ENCODE data around the gene SKA1.
A peak's percentile ranks its signal among the peaks of the same experiment; 100 is the strongest.

Gene SKA1, protein sequence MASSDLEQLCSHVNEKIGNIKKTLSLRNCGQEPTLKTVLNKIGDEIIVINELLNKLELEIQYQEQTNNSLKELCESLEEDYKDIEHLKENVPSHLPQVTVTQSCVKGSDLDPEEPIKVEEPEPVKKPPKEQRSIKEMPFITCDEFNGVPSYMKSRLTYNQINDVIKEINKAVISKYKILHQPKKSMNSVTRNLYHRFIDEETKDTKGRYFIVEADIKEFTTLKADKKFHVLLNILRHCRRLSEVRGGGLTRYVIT

DNA sequence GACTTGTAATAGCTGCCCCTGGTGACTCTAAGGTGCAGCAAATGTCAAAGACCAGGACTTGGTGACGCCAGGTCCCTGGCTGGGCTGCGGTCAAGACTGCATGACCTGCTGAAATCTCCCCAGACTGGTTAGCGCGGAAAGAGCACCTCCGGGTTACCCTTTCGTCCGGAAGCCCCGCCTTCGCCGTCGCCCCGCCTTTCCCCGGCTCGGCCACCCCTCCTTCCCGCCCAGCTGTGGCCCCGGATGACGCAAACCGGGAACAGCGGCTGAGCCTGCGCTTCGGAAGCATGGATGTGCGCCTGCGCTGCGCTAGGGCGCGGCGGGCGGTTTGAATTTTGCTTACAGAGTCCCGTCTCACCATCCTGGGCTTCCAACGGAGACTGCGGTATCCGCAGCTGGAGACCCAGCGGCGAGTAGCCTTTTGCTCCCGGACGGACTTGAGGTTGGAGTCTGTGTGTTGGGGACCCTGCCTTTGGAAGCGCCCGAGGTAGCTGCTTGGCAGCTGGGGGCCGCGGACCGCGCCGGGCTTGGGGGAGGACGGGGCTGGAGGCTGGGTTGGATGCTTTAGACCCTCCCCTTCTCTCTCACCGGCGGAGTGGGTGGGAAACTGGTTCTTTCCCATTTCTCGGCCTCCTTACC lies at the start of gene SKA1:
TSS of gene SKA1 (plus strand) at position 294 of the 639 bp plus-strand sequence. CDS start 785 bp downstream, outside the sequence.
- DNase-seq, result peak; percentile 94

DNA sequence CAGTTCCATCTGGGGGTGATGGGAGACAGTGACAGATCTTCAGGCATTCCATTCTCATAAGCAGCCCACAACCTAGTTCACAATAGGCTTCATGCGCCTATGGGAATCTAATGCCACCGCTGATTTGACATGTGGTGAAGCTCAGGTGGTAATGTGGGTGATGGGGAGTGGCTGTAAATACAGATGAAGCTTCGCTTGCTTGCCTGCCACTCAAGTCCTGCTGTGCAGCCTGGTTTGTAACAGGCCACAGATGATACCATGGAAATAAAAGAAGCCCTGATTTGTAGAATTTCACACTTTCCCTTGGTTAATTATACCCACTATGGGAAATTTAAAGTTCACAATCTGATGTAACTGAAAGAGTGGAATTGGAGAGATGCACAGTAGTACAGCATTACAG lies 46.9 kb upstream of the SKA1 start:
- no peak for DNase-seq

DNA sequence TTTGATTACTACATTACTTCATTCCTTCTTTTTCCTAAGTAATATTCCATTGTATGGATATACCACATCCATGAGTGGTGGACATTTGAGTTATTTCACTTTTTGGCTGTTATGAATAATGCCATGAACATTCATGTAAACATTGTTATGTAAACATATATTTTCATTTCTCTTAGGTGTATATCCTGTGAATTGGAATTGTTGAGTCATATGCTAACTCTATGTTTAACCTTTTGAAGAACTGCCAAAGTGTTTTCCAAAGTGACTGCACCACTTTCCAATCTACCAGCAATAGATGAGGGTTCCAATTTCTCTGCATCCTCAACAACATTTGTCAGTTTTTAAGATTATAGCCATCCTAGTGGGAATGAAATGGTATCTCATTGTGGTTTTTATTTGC lies 44.7 kb upstream of the SKA1 start:
- no peak for DNase-seq

DNA sequence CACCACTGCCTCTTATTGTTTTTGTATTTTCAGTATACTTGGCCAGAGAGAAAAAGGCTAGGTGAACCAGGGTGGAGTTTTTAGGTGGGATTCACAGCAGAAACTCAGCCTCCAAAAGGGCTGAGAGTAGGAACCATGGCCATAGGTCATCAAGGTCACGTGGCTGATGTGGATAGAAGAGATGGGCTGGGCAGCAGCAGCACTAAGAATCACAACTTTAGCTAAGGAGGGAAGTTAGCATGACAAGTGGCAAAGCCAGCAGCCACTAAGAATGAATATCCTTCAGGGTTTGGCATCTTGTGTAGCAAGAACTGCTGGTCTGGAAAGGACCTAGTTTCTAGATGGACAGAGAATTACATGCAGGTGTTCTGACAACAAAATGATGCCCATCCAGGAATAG lies 43.2 kb upstream of the SKA1 start:
- DNase-seq, result no peak

DNA sequence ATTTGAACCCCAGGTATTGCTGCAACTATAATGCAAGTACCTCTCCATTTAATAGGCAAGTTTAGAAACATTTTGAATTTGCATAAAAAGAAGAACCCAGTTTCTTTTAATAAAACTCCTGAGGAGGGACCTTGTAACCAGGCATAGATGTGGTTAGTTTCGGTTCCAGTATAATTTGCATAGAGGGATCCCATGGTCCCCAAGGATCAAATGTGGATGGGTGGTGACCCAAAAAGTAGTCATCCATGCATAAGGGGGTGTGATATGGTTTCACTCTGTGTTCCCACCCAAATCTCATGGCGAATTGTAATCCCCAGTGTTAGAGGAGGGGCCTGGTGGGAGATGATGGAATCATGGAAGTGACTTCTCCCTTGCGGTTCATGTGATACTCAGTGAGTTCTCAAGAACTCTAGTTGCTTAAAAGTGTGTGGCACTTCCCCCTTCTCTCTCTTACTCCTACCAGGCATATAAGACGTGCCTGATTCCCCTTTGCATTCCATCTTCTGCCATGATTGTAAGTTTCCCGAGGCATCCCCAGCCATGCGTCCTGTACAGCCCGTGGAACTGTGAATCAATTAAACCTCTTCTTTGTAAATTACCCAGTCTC lies 40.2 kb upstream of the SKA1 start:
- no peak for DNase-seq

DNA sequence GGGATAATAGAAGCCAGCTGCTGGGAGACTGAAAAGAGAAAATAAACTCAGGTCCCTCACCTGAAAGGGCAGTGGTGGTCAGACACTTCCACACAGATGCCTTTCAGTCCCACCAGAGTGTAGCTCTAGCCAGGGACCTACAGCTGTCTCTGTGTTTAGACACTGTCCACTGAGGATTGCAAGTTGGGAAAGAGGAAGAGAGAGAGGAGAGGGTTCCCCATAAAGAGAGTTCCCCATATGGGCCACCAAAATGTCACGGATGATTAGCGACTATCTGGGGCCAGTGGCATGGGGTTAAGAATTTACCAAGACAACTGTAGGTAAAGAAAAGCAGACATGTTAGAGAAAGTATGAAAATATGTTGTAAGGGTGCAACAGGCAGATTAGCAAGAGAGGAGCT lies 36.7 kb upstream of the SKA1 start:
- DNase-seq, result no peak

DNA sequence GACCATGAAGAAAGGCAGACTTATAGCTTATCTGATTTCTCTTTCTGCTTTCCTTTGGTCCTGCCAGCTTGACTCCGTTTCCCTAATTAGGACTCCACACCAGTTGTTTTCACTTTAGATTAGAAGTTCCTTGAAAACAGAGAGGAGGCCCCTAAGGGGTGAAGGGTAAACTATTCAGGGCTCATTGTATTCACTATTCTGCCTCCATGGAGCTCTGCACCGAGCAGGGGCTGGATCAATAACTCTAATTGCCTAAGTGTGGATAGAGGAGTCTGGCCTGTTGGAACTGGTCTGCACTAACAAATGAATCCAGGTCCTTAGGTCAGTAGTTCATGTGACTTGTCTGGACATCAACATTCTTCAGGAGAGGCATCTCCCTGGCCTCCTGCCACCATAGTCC lies 36.1 kb upstream of the SKA1 start:
- no peak for DNase-seq

DNA sequence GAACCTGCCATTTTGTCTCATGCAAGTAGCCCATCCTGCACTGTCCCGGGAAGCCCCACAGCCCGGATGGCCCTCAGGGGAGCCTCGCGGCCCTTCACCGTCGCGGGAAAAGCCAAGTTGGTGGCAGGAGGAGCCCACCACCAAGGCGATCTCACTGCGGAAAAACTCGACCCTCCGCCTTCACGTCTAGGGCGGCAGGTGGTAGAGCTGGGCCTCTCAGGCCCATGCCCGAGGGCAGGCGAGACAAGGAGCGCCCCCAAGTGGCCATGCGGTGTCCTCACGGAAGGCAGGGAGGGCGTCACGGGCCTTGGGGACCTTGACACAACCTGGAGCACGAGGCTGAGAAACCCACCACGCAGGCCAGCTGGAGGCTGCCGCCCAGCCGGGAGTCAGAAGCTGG lies 34.8 kb upstream of the SKA1 start:
- DNase-seq, result no peak

DNA sequence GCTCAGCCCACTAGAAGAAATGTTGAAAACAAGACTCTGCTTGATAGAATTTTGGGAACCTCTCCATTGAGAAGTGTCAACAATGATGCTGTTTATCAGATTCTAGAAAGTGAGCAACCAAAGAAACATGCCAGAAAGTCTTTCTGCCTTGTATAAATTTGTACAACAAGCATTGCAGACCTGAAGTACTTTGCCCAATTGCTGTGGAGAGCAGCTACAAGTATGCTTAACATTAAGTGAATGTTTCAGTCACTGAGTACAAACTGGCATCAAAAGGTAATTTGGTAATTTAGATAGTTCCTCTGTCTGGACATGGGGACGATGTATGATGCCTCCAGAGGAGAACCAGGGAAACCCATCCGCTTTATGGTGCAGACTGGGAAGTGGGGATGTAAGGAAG lies 33.4 kb upstream of the SKA1 start:
- no peak for DNase-seq

DNA sequence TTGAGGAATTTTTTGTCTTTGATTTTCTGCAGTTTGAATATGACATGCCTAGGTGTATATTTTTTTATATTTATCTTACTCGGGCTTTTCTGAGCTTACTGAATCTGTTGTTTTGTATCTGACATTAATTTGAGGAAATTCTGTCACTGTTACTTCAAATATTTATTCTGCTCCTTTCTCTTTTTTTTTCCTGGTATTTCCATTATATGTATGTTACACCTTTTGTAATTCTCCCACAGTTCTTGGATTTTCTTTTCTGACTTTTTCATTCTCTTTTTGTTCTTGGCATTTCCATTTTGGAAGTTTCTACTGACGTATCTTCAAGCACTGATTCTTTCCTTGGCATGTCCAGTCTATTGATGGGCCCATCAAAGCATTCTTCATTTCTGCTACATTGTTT lies 24.1 kb upstream of the SKA1 start:
- DNase-seq, result no peak

DNA sequence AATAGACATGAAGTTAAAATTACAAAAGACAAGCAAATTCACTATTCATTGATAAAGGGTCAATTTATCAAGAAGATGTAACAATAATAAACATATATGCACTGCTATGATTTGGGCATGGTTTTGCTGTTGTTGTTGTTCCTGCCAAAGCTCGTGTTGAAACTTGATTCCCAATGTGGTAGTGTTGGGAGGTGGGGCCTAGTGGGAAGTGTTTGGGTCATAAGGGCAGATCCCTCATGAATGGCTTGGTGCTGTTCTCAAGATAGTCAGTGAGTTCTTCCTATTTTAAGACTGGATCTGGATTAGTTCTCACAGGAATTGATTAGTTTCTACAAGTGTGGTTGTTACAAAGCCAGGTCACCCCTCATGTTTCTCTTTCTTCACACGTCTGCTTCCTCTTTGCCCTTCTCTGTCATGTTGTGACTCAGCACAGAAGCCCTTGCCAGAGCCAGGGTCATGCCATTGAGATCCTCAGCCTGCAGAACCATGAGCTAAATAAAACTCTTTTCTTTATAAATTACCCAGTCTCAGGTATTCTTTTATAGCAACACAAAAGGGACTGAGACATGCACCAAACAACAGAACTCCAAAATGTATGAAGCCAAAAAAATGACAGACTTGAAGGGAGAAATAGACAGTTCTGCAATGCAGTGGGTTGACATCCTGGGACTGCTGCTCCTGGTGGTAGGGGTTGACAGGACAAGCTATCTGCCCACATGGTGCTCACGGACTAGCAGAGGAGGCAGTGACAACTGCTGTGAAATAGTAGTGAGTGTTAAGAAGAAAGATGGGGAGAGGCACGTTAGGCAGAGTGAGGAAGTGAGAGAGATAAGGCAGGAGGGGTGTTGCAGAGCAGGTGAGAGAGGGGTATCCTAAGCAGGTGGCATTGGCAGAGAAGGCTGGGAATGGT lies 18.6 kb upstream of the SKA1 start:
- DNase-seq, result no peak

DNA sequence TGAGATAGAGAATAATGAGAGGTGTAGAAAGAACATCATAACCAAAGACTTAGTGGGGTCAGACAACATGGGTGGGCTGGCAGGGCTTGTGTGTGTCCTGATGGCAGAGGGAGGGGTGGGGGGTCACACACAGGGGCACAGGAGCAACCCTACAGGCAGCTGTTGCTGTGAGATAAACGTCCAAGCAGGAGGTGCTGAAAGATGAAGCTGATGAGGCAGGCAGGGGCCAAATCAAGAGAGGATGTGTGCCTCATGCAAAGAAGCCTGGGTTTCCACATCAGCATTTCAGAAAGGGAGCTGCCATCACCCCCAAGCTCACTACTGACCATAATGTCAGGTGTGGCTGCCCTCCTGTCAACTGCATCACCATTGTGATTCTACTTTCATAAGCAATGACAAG lies 16.0 kb upstream of the SKA1 start:
- DNase-seq, result no peak

DNA sequence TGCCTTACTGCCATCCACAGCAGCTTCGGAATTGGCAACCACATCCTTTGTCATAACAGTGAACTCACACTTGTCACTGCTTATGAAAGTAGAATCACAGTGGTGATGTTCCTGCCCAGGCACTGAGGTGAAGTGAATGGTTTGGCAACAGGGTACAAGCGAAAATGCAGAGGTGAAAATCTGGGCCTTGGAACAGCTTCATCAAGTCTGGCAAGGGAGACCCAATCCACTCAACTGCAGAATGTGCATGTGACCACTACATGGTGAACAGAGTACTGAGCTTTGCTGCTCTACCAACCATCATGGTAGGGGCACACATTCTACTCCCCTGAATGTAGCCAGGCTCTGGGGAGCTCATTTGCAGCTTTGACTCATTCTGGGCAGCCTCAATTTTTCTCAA lies 15.0 kb upstream of the SKA1 start:
- DNase-seq, result no peak

DNA sequence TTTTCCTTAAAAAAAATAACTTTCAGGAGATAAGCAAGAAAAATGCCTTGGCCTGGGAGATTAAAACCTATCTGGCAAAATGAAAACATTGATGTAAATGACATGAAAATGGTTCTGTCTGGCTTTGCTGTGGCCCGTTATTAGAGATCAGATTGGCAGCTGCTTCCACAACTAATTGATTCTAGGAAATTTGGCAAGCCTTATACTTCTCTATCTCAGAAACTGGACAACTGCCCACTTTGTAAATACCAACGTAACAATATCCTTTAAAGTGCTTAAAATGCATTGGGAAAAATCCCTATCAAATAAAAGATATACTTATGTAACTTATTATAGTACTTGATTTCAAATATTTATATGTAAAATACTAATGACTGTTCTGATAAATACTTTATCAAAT lies 14.2 kb upstream of the SKA1 start:
- no peak for DNase-seq

DNA sequence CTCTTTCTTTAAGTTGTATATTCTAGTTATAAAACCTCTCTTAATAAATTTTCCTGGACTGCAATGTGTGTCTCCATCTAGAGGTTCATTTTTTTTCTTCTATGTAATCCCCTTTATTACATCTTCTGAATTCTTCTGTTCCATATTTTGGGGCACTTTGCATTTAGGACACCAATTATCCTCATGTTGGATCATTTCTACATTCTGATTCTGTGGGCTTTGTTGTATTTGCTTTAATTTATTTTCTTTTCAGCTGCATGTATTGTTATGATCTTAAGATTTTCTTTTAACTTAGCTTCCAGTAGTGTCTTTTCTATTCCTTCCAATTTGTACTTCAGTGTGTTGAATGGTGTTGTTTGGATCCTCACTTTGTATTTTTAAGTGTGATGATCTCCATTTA lies 5.2 kb upstream of the SKA1 start:
- DNase-seq, result no peak

DNA sequence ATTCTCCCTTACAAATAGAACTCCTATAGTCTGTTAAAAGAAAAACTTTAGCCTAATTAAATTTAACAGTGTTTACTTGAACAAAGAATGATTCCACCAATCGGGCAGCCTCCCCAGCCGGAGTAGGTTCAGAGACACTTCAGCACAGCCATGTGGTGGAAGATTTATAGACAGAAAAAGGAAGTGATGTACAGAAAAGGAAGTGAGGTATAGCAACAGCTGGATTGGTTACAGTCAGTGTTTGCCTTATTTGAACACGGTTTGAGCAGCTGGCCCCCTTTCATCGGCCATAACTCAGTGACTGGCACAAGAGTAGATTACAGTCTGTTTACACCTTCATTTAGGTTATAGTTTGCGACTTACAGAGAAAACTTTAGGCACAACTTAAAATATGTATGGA lies 2.1 kb upstream of the SKA1 start:
- DNase-seq, result no peak

DNA sequence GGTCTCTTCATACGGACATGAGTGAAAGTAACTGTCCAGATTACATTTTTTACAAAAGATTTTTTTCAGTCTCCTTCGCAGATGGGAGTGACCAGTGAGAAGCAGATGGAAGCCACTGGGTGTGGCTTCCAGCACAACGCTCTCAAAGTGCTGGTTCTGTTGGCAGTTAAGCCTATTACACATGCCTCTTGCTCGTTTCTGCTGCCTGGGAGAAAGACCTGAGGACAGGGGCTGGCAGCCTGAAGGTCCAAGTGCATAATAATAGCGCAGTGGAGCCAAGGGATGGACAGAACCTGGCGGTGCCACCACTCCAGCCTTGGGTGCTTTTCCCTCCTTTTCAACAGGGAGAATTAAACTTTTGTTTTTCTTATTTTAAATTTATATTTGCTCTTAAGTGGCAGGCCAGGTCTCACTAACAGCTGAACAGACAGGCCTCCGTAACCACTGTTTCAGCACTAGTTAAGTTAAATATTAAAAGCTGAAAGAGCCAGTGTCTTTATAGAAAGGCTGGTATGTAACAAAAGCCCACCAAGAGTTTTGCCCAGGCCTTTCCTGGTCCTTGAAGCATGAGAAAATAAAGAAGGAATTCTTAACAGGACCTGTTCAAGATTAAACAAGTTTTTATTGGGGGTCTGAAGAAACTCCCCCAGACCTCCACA lies 1.2 kb upstream of the SKA1 start:
- no peak for DNase-seq

DNA sequence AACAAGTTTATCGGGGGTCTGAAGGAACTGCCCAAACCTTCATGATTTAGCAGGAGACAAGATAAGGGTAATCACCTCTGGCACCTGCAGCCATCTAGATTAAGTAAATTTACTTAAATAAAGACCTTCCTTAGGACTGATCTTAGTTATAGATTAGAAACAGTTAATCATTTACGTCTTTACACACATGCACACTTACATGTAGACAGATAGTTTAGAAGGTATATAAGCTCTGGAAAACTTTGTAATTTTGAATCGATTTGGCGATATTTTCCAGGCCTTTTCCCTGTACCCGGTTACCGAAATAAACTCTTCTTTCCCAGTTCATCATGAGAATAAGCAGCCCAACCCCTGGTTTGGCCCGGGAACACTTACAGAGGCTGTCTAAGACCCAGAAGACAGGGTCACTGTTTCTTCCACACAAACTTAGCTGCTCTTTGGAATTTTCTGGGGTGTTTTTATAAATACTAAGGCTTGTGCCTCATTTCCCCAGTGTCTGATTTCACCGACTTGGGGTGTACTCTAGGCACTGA lies 560 bp upstream of the SKA1 start:
- DNase-seq, result no peak

DNA sequence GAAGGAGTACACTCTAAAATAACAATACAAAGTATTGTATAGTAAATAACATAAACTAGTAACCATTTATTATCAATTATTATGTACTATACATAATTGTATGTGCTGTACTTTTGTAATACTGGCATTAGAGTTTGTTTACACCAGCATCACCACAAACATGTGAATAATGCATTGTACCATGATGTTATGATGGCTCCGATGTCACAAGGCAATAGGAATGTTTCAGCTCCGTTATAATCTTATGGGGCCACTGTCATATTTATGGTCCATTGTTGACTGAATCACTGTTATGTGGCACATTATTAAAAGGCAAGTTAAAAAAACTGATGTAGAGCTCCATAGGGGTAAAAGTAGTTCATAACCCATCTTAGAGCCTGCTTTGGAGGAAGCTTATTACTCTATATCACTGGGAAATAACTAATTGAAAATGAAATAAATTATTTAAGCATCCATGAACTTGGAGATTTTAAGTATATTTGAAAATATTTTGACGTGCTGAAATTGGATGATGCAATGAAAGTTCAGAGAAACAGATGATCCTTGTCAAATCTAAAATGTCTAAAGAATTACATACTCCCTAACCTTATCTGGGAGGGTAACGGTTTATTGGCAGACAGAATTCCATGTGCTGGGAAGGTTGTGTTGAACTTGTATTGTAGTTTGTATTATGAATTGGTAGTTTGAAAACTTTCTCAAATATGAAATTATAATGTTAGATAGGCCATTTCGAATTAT lies 2.4 kb downstream of the SKA1 start:
- no peak for DNase-seq

DNA sequence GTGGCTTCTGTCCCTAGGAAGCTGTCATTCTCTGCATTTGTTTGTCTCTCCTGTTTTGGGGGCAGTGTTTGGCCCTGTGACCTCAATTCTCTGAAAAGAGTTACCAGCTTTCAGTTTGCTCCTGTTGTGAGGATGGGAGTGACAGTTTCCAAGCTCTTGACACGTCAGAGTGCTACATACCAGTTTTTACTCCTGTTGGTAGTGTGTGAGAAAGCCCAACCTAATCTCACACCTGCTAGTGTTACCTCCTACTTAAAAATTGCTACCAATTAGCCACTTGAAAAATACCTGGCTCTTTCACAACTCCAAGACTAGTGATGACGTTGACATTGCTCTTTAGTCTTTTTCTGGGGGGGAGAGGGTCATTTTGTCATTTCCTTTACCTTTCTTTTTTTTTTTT lies 14.1 kb downstream of the SKA1 start:
- DNase-seq, result no peak

DNA sequence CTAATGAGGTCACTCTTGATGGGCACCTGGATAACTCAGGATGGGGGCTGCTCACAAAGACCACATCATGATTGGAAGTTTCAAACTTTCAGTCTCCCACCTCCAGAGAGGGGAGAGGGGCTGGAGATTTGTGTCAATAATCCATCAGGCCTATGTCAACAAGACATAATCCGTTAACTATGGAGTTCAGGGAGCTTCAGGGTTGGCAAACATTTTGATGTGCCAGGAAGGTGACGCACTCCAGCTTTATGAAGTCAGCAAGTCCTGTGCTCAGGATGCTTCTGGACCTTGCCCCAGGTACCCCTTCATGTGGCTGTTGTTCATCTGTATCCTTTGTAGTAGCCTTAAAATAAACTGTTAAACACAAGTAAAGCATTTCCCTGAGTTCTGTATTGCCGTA lies 19.0 kb downstream of the SKA1 start:
- no peak for DNase-seq

DNA sequence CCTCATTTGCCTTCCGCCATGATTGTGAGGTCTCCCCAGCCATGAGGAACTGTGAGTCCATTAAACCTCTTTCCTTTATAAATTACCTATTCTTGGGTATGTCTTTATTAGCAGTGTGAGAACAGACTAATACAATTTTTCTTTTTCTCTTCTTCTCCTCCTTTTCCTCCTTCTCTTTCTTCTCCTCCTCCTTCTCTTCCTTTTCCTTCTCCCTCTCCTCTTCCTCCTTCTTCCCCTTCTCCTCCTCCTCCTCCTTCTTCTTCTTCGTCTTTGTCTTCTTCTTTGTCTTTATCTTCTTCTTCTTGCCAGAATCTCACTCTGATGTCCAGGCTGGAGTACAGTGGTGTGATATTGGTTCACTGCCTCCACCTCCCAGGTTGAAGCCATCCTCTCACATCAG lies 20.2 kb downstream of the SKA1 start:
- no peak for DNase-seq
